Omental fat pad (tissue), 4 donors: ENCODE data around the gene NPR2. TPM values are rescaled to one million over a fixed set of nuclear protein-coding genes. Genes with fewer than 3 reads are reported as not detected.

Source experiments
- ATAC-seq: fragments of 150-250 bp; one replicate; pipeline ENCODE4 v1.9.1; 2016; ENCODE audit warnings: mild to moderate bottlenecking, moderate library complexity; ENCODE audit not compliant: low FRiP score
- DNase-seq: peaks from one replicate; pipeline ENCODE4 v3.0.0-alpha.2; 2019; ENCODE audit warnings: low spot score
- total RNA-seq, 4 donors: library from RNA; depleted of rRNA; stranded (reverse); fragments of >200 nt; gene quantifications; one replicate each; pipeline ENCODE4 v1.1.0, GENCODE V29; 2016
- TF ChIP-seq, protein P1 (sequence below), 3 donors: fragments of 450-650 bp; IDR thresholded peaks; one replicate each; pipeline ENCODE4 v1.5.1; 2016 to 2017; ENCODE audit warnings: antibody characterized with exemption in 3 of 3, mild to moderate bottlenecking in 3 of 3, moderate library complexity in 2 of 3

The NPR2 gene
- total RNA-seq, 4 donors from 2014 or later: 13.7 to 28.2 (median 24.3) TPM

- TF ChIP-seq, protein P1, sequence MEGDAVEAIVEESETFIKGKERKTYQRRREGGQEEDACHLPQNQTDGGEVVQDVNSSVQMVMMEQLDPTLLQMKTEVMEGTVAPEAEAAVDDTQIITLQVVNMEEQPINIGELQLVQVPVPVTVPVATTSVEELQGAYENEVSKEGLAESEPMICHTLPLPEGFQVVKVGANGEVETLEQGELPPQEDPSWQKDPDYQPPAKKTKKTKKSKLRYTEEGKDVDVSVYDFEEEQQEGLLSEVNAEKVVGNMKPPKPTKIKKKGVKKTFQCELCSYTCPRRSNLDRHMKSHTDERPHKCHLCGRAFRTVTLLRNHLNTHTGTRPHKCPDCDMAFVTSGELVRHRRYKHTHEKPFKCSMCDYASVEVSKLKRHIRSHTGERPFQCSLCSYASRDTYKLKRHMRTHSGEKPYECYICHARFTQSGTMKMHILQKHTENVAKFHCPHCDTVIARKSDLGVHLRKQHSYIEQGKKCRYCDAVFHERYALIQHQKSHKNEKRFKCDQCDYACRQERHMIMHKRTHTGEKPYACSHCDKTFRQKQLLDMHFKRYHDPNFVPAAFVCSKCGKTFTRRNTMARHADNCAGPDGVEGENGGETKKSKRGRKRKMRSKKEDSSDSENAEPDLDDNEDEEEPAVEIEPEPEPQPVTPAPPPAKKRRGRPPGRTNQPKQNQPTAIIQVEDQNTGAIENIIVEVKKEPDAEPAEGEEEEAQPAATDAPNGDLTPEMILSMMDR (IDR thresholded peaks at IDR 0.05): no peak
- no peak for DNase-seq
- no peak for ATAC-seq
Measured at GRCh38 chr9:35760651-35761050, 30.7 kb upstream of the NPR2 start.

- TF ChIP-seq, protein P1 (IDR thresholded peaks at IDR 0.05): no peak
- ATAC-seq (no peak), DNase-seq (no peak)
Measured at GRCh38 chr9:35763181-35763580, 28.2 kb upstream of the NPR2 start.

- TF ChIP-seq, protein P1 (IDR thresholded peaks at IDR 0.05): no peak
- no peak for ATAC-seq
- no peak for DNase-seq
Measured at GRCh38 chr9:35763803-35764202, 27.6 kb upstream of the NPR2 start.

GRCh38 chr9:35766997-35767396 is 24.4 kb upstream of the NPR2 start:
- DNase-seq (no peak), ATAC-seq (no peak)
- TF ChIP-seq, protein P1 (IDR thresholded peaks at IDR 0.05): no peak

- TF ChIP-seq, protein P1 (IDR thresholded peaks at IDR 0.05): no peak
- DNase-seq (no peak), ATAC-seq (no peak)
Measured at GRCh38 chr9:35767458-35767857, 23.9 kb upstream of the NPR2 start.

GRCh38 chr9:35769763-35770162 is 21.6 kb upstream of the NPR2 start:
- TF ChIP-seq, protein P1 (IDR thresholded peaks at IDR 0.05): no peak
- no peak for DNase-seq
- ATAC-seq: no peak

GRCh38 chr9:35771075-35771433 is 20.3 kb upstream of the NPR2 start:
- DNase-seq (no peak), ATAC-seq (peak; percentile 65)
- TF ChIP-seq, protein P1 (IDR thresholded peaks at IDR 0.05): no peak
